Measurements from ENCODE around the gene BABAM2. TPM values are rescaled to one million over a fixed set of nuclear protein-coding genes. Genes with fewer than 3 reads are reported as not detected.

The BABAM2 gene
- total RNA-seq, 1 experiment from 2014 or later: 27.1 TPM

- H3K9ac ChIP-seq (ENCODE audit: extremely low read depth, insufficient read length, low read length): no peak overlapping the region
- no peak overlapping the region for H3K18ac ChIP-seq (ENCODE audit: insufficient read length, low read depth, low read length)
- no peak overlapping the region for H3K14ac ChIP-seq (ENCODE audit: insufficient read depth, low read length)
- no peak overlapping the region for H2BK120ac ChIP-seq (ENCODE audit: low read depth, low read length, poor library complexity, severe bottlenecking)
- H3K56ac ChIP-seq (ENCODE audit: insufficient read length, low read depth, low read length): no peak overlapping the region
- H3K9me3 ChIP-seq (ENCODE audit: control insufficient read depth, low read depth, low read length): no peaks in the 10 kb centered on the region
- no peak overlapping the region for H3K27ac ChIP-seq (ENCODE audit: insufficient read length, low read depth, low read length)
- WGBS (ENCODE audit: extremely low coverage, insufficient read length, low lambda C conversion rate): no CpG with 5 or more reads among the region's 4 CpGs
- no peak overlapping the region for H3T11ph ChIP-seq (ENCODE audit: low read length)
- no peak overlapping the region for H4K8ac ChIP-seq (replicated peaks; ENCODE audit: insufficient read length, low read depth, low read length)
- no peak overlapping the region for H4K5ac ChIP-seq (ENCODE audit: insufficient read length, low read depth, low read length)
- Mint-ChIP-seq H3K9me3 (no peaks in the 10 kb centered on the region), H3K4me3 (no peak overlapping the region), H3K27me3 (ENCODE audit: low read depth) (no peaks in the 10 kb centered on the region), H3K4me1 (no peaks in the 10 kb centered on the region), H3K36me3 (ENCODE audit: insufficient read depth in 1 of 3, low read depth in 3 of 3) (no peaks in the 10 kb centered on the region), H3K27ac (no peak overlapping the region)
- no peak overlapping the region for H2BK15ac ChIP-seq (ENCODE audit: low read depth, low read length)
- H2BK5ac ChIP-seq (ENCODE audit: insufficient read length, low read length): no peak overlapping the region
- no peaks in the 10 kb centered on the region for H3K79me2 ChIP-seq (ENCODE audit: insufficient read depth, low read length)
- H3K23ac ChIP-seq (ENCODE audit: insufficient read length, low read depth, low read length): no peak overlapping the region
- H4K91ac ChIP-seq (ENCODE audit: insufficient read length, low read depth, low read length): no peak overlapping the region
- no peak for DNase-seq
- H2BK12ac ChIP-seq (ENCODE audit: insufficient read length, low read depth, low read length): no peak overlapping the region
- no peaks in the 10 kb centered on the region for H3K4me1 ChIP-seq (ENCODE audit: insufficient read depth, low read length)
- H2AK5ac ChIP-seq (ENCODE audit: insufficient read length, low read length): no peak overlapping the region
- no peaks in the 10 kb centered on the region for H4K20me1 ChIP-seq (ENCODE audit: control insufficient read depth, insufficient read depth, insufficient read length)
- no peak overlapping the region for H2BK20ac ChIP-seq (ENCODE audit: low read depth, low read length, poor library complexity, severe bottlenecking)
- H3K4ac ChIP-seq (ENCODE audit: low read depth, low read length): no peak overlapping the region
- no peaks in the 10 kb centered on the region for H3K27me3 ChIP-seq (ENCODE audit: insufficient read depth, low read length)
- no peak for TF ChIP-seq CTCF (conservative IDR thresholded peaks at IDR 0.05)
- no peak overlapping the region for H2AFZ ChIP-seq (ENCODE audit: low read length)
- H3K23me2 ChIP-seq (ENCODE audit: insufficient read length, low read depth, low read length, poor library complexity, severe bottlenecking): no peaks in the 10 kb centered on the region
- no peaks in the 10 kb centered on the region for H3K79me1 ChIP-seq (ENCODE audit: insufficient read depth, low read depth, low read length, poor library complexity, severe bottlenecking)
- no peak overlapping the region for H3K4me2 ChIP-seq (ENCODE audit: insufficient read depth, insufficient read length, low read length)
Measured at GRCh38 chr2:27920148-27920885, 29.8 kb downstream of the BABAM2 start.

All from H9 (cell line).